HepG2 (cell line): ENCODE data around the gene WEE1. TPM values are rescaled to one million over a fixed set of nuclear protein-coding genes. Genes with fewer than 3 reads are reported as not detected.

Experiments
- ATAC-seq: fragments of 200-7000 bp; cut with Tn5 transposase; 3 replicates; pipeline ENCODE4 v1.9.1; 2020; ENCODE audit warnings: mild to moderate bottlenecking, moderate library complexity
- BruUV-seq: library from RNA; stranded (reverse); fragments of 400-500 nt; replicated peaks from 2 replicates; lab custom pipeline; 2021; lab: Mats Ljungman, UMichigan
- CTCF ChIA-PET: fragments of 300-600 bp; formaldehyde crosslinking; extraction: SDS; loops from one replicate; lab custom pipeline; 2021; ENCODE audit warnings: low total read pairs, inconsistent platforms, low intra/inter-chr PET ratio; lab: Yijun Ruan, JAX
- POLR2A ChIA-PET: fragments of 350-600 bp; sonication (Branson Sonifier 250); formaldehyde crosslinking; loops from one replicate; lab custom pipeline; 2020; ENCODE audit warnings: antibody characterized with exemption, inconsistent platforms; lab: Yijun Ruan, JAX
- DNase-seq: peaks from one replicate; pipeline ENCODE4 v3.0.0-alpha.2; 2015; ENCODE audit warnings: low spot score
- FAIRE-seq: peaks from 3 replicates; lab custom pipeline; 2011; peaks lifted over from hg19 to GRCh38; lab: Jason Lieb, UNC
- H2AFZ ChIP-seq: one replicate; pipeline ENCODE4 v1.6.1; 2011; ENCODE audit warnings: low read length, inconsistent platforms
- H3K27ac ChIP-seq: fragments of 300-600 bp; 3 replicates; pipeline ENCODE4 v1.8.0; 2011; ENCODE audit warnings: mixed run types, mild to moderate bottlenecking, mixed read lengths, low read length, inconsistent platforms; ENCODE audit not compliant: insufficient read depth; ENCODE audit errors: extremely low read length
- H3K27me3 ChIP-seq, 2 experiments: fragments of 200-600 bp in 1 of 2; 2 replicates in 1 of 2; 3 replicates in 1 of 2; pipeline versions ENCODE4 v1.6.0 to v1.8.0; 2011; ENCODE audit warnings: low read length in 2 of 2, mild to moderate bottlenecking in 2 of 2, moderate library complexity in 2 of 2, inconsistent platforms in 1 of 2; ENCODE audit not compliant: insufficient read depth in 2 of 2, control insufficient read depth in 1 of 2
- H3K36me3 ChIP-seq, 2 experiments: fragments of 200-600 bp in 1 of 2; replicated peaks in 1 of 2; 2 replicates in 1 of 2; 3 replicates in 1 of 2; pipeline versions ENCODE4 v1.5.1 to v1.8.0; 2011; ENCODE audit warnings: low read length in 2 of 2, inconsistent platforms in 1 of 2; ENCODE audit not compliant: insufficient read depth in 2 of 2, control insufficient read depth in 1 of 2
- H3K4me1 ChIP-seq: 2 replicates; pipeline ENCODE4 v1.5.1; 2012; ENCODE audit warnings: low read length, inconsistent platforms; ENCODE audit not compliant: insufficient read depth
- H3K4me2 ChIP-seq: 2 replicates; pipeline ENCODE4 v1.6.0; 2011; ENCODE audit warnings: low read depth, low read length, inconsistent platforms
- H3K4me3 ChIP-seq, 3 experiments: fragments of 200-600 bp in 1 of 3; sonication (generic), shearing (Covaris generic) in 1 of 3; replicated peaks in 1 of 3; 2 replicates each; pipeline ENCODE4 v1.5.1; 2011 to 2016; ENCODE audit warnings: low read length in 3 of 3, inconsistent platforms in 2 of 3, low read depth in 2 of 3, mild to moderate bottlenecking in 2 of 3, control low read depth in 1 of 3, mixed read lengths in 1 of 3; ENCODE audit not compliant: insufficient read depth in 1 of 3
- H3K79me2 ChIP-seq: one replicate; pipeline ENCODE4 v1.6.1; 2011; ENCODE audit warnings: low read length, inconsistent platforms; ENCODE audit not compliant: insufficient read depth
- H3K9ac ChIP-seq: 2 replicates; pipeline ENCODE4 v1.6.0; 2011; ENCODE audit warnings: mild to moderate bottlenecking, low read depth, low read length, inconsistent platforms; ENCODE audit not compliant: insufficient read depth
- H3K9me3 ChIP-seq: 2 replicates; pipeline ENCODE4 v1.5.1; 2012; ENCODE audit warnings: mild to moderate bottlenecking, low read length
- H4K20me1 ChIP-seq: 2 replicates; pipeline ENCODE4 v1.6.0; 2011; ENCODE audit warnings: inconsistent platforms, mild to moderate bottlenecking, low read length, moderate library complexity; ENCODE audit not compliant: insufficient read depth
- EEA1 ChIP-seq: sonication (generic); formaldehyde crosslinking; IDR thresholded peaks from 2 replicates; pipeline ENCODE4 v1.5.1; 2020; ENCODE audit warnings: mild to moderate bottlenecking, missing genetic modification reagents, borderline replicate concordance
- KDM3A ChIP-seq: IDR thresholded peaks from 2 replicates; pipeline ENCODE4 v1.6.1; 2018; ENCODE audit warnings: low read depth, missing compliant biosample characterization
- NFIC ChIP-seq: IDR thresholded peaks from 2 replicates; pipeline ENCODE4 v1.6.1; 2012; ENCODE audit warnings: mild to moderate bottlenecking, low read length, inconsistent platforms
- NR2C2 ChIP-seq: sonication (generic); formaldehyde crosslinking; IDR thresholded peaks from 2 replicates; pipeline ENCODE4 v1.4.0; 2020; ENCODE audit warnings: missing genetic modification reagents, mild to moderate bottlenecking, moderate library complexity, borderline replicate concordance
- SIN3A ChIP-seq: IDR thresholded peaks from 2 replicates; pipeline ENCODE4 v1.6.1; 2011; ENCODE audit warnings: low read depth, mild to moderate bottlenecking, control low read depth, low read length, borderline replicate concordance
- ZFYVE20 ChIP-seq: sonication (generic); formaldehyde crosslinking; IDR thresholded peaks from 2 replicates; pipeline ENCODE4 v1.8.0; 2023; ENCODE audit warnings: low read depth, mild to moderate bottlenecking, moderate library complexity, missing genetic modification reagents, borderline replicate concordance
- ZNF652 ChIP-seq: IDR thresholded peaks from 2 replicates; pipeline ENCODE4 v1.6.1; 2016; ENCODE audit warnings: low read depth, borderline replicate concordance
- ZNF674 ChIP-seq: sonication (generic); formaldehyde crosslinking; IDR thresholded peaks from 2 replicates; pipeline ENCODE4 v1.5.0; 2020; ENCODE audit warnings: low read depth, mild to moderate bottlenecking, missing genetic modification reagents
- WGBS: methylation state at CpG from one replicate; pipeline ENCODE4 v1.1.6; 2017; ENCODE audit warnings: low lambda C conversion rate; 5-methylcytosine and 5-hydroxymethylcytosine counted together
- in situ Hi-C: cut with HindIII; loops from 2 replicates; pipeline ENCODE4 v1.10.0; 2017; ENCODE audit warnings: low pct_unique_long_range_greater_than_20kb; ENCODE audit not compliant: extremely low pct_ligation_motif_present
- intact Hi-C: fragments of 100-400 bp; cut with micrococcal nuclease; formaldehyde crosslinking; loops from one replicate; pipeline ENCODE4 v1.10.0; 2022; ENCODE audit not compliant: unreplicated experiment
- polyA plus RNA-seq, 8 experiments: library from polyadenylated mRNA; depleted of rRNA in 3 of 8; stranded (reverse) in 7 of 8; unstranded in 1 of 8; fragments of >200 nt; fragmentation: Illumina TruSeq in 4 of 8; extraction: Trizol in 4 of 8; gene quantifications; 2 replicates each; pipeline versions ENCODE4 v1.2.1 to v1.2.3, GENCODE V29; 2011 to 2016; ENCODE audit warnings: low read depth in 4 of 8, missing spikeins in 1 of 8, mixed read lengths in 1 of 8; ENCODE audit not compliant: insufficient read depth in 1 of 8
- total RNA-seq, 5 experiments: library from RNA; depleted of rRNA; stranded (reverse); fragments of >200 nt; fragmentation: Illumina TruSeq; extraction: Trizol; gene quantifications; 2 replicates each; pipeline ENCODE4 v1.2.3, GENCODE V29; 2016; ENCODE audit warnings: low read depth in 1 of 5
- TF ChIP-seq, protein P1 (sequence below): sonication (generic); formaldehyde crosslinking; IDR thresholded peaks from 2 replicates; pipeline ENCODE4 v1.5.0; 2020; ENCODE audit warnings: mild to moderate bottlenecking, missing genetic modification reagents, borderline replicate concordance

WEE1 gene
- total and polyA plus RNA-seq, 2 of the 13 experiments (the other 11 are each of a cell fraction or from before 2014, with no cell fraction given), result 31.4 to 63.7 TPM

DNA sequence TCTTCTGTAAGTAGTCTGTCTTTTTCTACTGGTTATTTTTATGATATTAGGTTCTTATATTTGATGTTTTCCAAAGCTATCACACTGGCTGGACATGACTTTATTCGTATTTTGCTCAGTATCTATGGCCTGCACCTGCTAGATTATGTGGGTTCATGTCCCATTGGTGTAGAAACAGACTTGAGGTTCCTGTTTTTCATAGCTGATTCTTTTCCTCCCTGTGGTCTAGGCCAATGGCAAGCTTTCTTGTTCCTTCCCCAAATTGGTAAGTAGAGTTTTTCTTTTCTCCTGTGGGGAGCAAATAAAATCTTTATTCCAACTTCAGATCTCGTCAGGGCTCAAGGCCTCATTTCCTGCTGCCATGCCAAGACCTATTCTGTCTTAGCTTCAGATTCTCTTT is 60.2 kb downstream of the WEE1 start:
- no TSS peak for BruUV-seq
- POLR2A ChIA-PET, result interaction anchor here (0.9 kb wide), 1 partner anchor 20 kb away, joined by 4 read pairs; no protein-coding TSS in a partner anchor
- H3K27ac ChIP-seq, result no peak overlapping the region
- no peak for DNase-seq
- no peaks in the 10 kb centered on the region for H4K20me1 ChIP-seq
- in situ Hi-C loops (no loop called here), intact Hi-C loops (no loop called here)
- no peaks in the 10 kb centered on the region for H3K36me3 ChIP-seq
- H3K9me3 ChIP-seq, result no peaks in the 10 kb centered on the region
- no peak for TF ChIP-seq KDM3A (CRISPR knock-in tag)
- no peak for TF ChIP-seq ZFYVE20
- no peak for TF ChIP-seq ZNF674
- TF ChIP-seq ZNF652, result no peak
- TF ChIP-seq NR2C2 (CRISPR knock-in tag), result no peak
- TF ChIP-seq, protein P1, sequence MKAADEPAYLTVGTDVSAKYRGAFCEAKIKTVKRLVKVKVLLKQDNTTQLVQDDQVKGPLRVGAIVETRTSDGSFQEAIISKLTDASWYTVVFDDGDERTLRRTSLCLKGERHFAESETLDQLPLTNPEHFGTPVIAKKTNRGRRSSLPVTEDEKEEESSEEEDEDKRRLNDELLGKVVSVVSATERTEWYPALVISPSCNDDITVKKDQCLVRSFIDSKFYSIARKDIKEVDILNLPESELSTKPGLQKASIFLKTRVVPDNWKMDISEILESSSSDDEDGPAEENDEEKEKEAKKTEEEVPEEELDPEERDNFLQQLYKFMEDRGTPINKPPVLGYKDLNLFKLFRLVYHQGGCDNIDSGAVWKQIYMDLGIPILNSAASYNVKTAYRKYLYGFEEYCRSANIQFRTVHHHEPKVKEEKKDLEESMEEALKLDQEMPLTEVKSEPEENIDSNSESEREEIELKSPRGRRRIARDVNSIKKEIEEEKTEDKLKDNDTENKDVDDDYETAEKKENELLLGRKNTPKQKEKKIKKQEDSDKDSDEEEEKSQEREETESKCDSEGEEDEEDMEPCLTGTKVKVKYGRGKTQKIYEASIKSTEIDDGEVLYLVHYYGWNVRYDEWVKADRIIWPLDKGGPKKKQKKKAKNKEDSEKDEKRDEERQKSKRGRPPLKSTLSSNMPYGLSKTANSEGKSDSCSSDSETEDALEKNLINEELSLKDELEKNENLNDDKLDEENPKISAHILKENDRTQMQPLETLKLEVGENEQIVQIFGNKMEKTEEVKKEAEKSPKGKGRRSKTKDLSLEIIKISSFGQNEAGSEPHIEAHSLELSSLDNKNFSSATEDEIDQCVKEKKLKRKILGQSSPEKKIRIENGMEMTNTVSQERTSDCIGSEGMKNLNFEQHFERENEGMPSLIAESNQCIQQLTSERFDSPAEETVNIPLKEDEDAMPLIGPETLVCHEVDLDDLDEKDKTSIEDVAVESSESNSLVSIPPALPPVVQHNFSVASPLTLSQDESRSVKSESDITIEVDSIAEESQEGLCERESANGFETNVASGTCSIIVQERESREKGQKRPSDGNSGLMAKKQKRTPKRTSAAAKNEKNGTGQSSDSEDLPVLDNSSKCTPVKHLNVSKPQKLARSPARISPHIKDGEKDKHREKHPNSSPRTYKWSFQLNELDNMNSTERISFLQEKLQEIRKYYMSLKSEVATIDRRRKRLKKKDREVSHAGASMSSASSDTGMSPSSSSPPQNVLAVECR (CRISPR knock-in tag), result no peak
- no peak for TF ChIP-seq SIN3A
- no peak for TF ChIP-seq EEA1 (CRISPR knock-in tag)
- no peak for TF ChIP-seq NFIC
- CTCF ChIA-PET, result no interaction called here
- H3K79me2 ChIP-seq, result no peaks in the 10 kb centered on the region
- no peak overlapping the region for H3K4me3 ChIP-seq
- WGBS, result 4% methylated on average over 2 of the region's 2 CpGs
- no peak for ATAC-seq
- H3K4me2 ChIP-seq, result no peak overlapping the region
- H3K4me1 ChIP-seq, result no peaks in the 10 kb centered on the region
- peaks cover 0 to 3% of the 10 kb centered on the region in 2 experiments; a peak in 2 of 5 replicates for H3K27me3 ChIP-seq
- H2AFZ ChIP-seq, result no peak overlapping the region
- FAIRE-seq, result no peak
- no peak overlapping the region for H3K9ac ChIP-seq
